ENCODE results near the gene ALG10.
"Not testable (repeated sequence)": the region's sequence is repeated elsewhere in the genome, so short reads cannot be mapped to it uniquely, and the experiment has no call there.

The ALG10 gene

DNA sequence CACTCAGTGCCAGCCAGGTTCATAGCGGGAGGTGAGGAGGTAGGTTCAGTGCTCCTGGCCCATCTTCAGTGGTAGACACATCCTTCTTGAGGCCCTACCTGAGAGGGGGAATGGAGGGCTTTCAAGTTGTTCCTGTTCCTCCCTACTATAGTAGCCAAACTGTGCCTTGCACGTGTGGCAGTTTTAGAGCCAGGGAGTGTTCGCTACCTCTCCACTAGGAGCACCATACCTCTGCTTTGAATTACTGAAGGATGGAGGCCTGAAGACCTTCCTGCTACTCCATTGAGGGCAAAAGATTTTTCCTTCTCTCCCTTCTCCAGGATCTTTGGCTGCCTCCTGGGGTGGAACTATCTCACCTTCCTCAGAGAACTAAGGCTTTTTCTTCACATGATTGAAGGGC lies 5.9 kb upstream of the ALG10 start:
- no peak for DNase-seq (ENCODE audit: extremely low read depth, low read depth)
- no peak for TF ChIP-seq CTCF (IDR thresholded peaks at IDR 0.05; ENCODE audit: low read depth, low read length)

- no peak for TF ChIP-seq CTCF (IDR thresholded peaks at IDR 0.05; ENCODE audit: low read depth, low read length)
- DNase-seq (ENCODE audit: extremely low read depth, low read depth): no peak
Observed at GRCh38 chr12:34021071-34021470, 1.2 kb upstream of the ALG10 start.

DNA sequence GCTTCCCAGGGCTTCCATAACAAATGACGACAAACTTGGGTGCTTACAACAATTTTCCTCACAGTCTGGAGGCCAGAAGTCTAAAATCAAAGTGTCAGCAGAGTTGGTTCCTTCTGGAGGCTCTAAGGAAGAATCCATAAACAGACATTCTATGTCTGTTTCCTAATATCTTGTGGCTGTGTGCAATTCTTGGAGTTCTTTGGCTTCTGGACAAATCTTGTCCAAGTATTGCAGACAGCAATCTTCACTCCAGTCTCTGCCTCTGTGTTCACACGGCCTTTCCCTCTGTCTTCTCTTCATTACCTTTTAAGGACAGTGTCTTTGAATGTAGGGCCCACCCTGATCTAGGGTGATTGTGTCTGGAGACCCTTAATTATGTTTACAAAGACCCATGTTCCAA lies 5.4 kb downstream of the ALG10 start:
- not testable (repeated sequence) for DNase-seq (ENCODE audit: extremely low read depth, low read depth)

DNA sequence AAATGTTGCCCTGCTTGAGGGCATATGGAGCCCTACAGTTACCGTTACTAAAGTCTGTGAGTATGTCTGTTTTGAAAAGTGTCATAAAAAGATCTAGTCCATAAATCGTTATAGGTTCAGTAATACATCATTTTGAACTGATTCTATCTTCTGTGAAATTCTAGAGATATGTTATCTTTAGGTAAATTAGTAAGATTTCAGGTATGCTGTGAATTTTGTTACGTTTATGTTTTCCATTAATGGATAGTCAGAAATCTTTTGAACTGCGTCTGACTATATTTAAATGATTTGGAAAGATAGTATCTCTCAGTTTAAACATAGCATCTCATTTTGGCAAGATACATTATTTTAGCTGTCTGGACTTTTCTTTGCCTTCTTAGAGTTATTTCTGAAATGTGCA lies 8.3 kb downstream of the ALG10 start:
- no peak for DNase-seq (ENCODE audit: extremely low read depth, low read depth)

GRCh38 chr12:34033628-34034296 lies 11.5 kb downstream of the ALG10 start:
- no peak for DNase-seq (ENCODE audit: extremely low read depth, low read depth)
- TF ChIP-seq CTCF (IDR thresholded peaks at IDR 0.05; ENCODE audit: low read depth, low read length): peak; percentile 53

More for the DNA sequence above, 8.3 kb downstream of the ALG10 start:
- no peak for TF ChIP-seq CTCF (IDR thresholded peaks at IDR 0.05; ENCODE audit: low read depth, low read length)

DNA sequence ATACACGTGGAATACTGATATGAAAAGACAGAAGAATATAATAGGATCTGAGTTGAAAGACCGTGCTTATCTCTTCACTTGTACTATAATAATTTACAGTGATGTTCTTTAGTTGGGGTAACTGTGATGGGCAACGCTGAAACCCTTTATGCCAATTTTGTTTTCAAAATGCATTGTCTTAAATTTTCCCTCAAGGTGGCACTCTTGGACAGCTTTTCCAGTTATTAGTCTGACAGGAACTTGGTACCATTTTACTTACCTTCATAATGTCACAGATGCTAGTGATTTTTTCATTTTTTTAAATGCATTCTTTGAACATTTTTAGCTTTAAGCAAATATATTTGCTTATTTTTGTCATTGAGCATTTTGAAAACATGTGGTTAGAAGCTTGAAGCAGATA lies 16.1 kb downstream of the ALG10 start:
- DNase-seq (ENCODE audit: extremely low read depth, low read depth): not testable (repeated sequence)

DNA sequence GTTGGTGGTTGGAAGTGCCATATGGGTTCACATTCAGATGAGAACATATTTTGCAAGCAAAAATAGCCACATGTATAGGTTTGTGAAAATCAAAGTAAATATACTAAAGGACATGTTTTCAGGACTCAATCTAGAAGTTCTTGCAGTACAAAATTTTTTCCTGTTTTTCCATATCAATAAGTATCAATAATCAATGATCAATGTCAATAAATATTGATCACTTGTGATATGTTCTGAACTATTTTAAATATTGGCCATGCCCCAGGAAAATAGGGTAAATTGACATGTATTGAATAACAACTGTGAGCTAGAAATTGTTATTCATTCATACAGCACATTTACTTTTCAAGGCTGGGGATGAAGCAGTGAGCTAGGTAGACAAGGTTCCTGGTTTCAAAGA lies 24.3 kb downstream of the ALG10 start:
- no peak for DNase-seq (ENCODE audit: extremely low read depth, low read depth)
- TF ChIP-seq CTCF (IDR thresholded peaks at IDR 0.05; ENCODE audit: low read depth, low read length): no peak

DNA sequence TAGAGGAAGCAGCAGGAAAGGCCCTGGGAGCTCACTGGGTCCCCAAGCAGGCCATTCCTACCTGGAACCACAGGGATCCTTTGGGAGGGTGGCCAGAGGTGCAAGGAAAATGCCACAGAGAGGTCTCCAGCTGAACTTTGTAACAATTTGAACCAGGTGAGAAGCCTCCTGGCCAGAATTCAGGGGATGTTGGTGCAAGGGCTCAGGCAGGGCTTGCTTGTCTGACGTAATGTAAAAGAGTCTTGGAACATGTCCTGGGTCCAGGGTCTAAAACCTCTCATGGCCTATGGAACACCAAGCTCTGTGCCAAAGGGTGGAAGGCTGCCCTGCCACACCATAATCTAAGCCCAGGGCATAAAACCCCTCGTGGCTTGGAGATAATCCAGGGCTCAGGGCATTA lies 25.6 kb downstream of the ALG10 start:
- not testable (repeated sequence) for DNase-seq (ENCODE audit: extremely low read depth, low read depth)

GRCh38 chr12:34048714-34049113 lies 26.4 kb downstream of the ALG10 start:
- no peak for DNase-seq (ENCODE audit: extremely low read depth, low read depth)
- TF ChIP-seq CTCF (IDR thresholded peaks at IDR 0.05; ENCODE audit: low read depth, low read length): no peak
